Measurements from ENCODE around the gene GNAO1. TPM values are rescaled to one million over a fixed set of nuclear protein-coding genes. Genes with fewer than 3 reads are reported as not detected.

The GNAO1 gene
- total RNA-seq, 4 donors from 2014 or later: 0.67 to 4.0 (median 2.2) TPM

- TF ChIP-seq POLR2A (IDR thresholded peaks at IDR 0.05): no peak
- TF ChIP-seq, protein P1, sequence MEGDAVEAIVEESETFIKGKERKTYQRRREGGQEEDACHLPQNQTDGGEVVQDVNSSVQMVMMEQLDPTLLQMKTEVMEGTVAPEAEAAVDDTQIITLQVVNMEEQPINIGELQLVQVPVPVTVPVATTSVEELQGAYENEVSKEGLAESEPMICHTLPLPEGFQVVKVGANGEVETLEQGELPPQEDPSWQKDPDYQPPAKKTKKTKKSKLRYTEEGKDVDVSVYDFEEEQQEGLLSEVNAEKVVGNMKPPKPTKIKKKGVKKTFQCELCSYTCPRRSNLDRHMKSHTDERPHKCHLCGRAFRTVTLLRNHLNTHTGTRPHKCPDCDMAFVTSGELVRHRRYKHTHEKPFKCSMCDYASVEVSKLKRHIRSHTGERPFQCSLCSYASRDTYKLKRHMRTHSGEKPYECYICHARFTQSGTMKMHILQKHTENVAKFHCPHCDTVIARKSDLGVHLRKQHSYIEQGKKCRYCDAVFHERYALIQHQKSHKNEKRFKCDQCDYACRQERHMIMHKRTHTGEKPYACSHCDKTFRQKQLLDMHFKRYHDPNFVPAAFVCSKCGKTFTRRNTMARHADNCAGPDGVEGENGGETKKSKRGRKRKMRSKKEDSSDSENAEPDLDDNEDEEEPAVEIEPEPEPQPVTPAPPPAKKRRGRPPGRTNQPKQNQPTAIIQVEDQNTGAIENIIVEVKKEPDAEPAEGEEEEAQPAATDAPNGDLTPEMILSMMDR (IDR thresholded peaks at IDR 0.05): no peak
- H3K4me3 ChIP-seq (ENCODE audit: low read depth, poor library complexity, severe bottlenecking): no peak overlapping the region
- WGBS, 2 donors: 72 to 78% methylated on average over 9 of the region's 9 CpGs
- intact Hi-C loops (cut with DNase I; ENCODE audit: low total_unique reads): no loop called here
- DNase-seq (ENCODE audit: low spot score in 2 of 2): no peak
Measured at GRCh38 chr16:56305956-56306565, 114.8 kb downstream of the GNAO1 start.

DNA sequence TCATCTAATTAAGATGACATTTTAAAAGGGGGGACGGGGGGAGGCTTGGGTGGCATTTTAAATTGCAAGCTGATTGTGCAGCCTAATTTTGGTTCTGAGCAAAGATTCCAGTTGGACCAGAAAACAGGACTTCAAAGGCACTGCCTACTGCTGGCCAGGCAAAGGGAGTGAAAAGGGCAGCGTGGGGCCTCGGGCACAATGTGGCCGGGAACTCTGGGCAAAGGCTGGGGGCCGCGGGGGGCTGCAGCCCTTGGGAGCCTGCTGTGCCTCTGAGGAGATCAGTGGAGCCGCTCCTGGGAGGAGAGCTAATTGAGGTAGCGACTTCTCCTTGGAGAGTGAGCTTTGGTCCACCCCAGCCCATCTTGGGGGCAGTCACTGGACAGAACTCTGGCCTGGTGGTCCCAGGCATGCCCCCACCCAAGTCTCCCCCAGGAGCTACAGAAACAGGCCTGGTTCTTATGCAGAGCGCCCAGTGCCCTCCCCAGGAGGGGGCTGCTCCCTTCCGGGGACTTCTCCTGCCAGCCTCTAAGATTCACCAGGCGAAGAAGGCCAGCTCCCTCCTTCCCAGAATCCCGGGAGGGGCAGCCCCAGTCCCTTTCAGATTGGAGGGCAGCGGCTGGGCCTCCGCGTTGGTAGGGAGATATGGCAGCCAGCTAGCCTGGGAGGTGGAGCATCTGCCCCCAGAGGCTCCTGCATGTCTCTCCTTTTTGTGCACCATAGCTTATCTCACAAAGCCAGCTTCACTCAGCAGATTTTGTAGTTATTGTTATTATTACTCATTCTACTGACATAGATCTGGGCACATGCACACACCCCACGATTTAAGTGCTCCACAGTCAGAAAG lies 115.6 kb downstream of the GNAO1 start:
- WGBS, 2 donors: 71 to 84% methylated on average over 13 of the region's 16 CpGs
- DNase-seq (ENCODE audit: low spot score in 2 of 2): no peak
- intact Hi-C loops (cut with DNase I; ENCODE audit: low total_unique reads): no loop called here
- H3K4me3 ChIP-seq (ENCODE audit: low read depth, poor library complexity, severe bottlenecking): no peak overlapping the region
- TF ChIP-seq, protein P1 (IDR thresholded peaks at IDR 0.05): no peak
- no peak for TF ChIP-seq POLR2A (IDR thresholded peaks at IDR 0.05)

DNA sequence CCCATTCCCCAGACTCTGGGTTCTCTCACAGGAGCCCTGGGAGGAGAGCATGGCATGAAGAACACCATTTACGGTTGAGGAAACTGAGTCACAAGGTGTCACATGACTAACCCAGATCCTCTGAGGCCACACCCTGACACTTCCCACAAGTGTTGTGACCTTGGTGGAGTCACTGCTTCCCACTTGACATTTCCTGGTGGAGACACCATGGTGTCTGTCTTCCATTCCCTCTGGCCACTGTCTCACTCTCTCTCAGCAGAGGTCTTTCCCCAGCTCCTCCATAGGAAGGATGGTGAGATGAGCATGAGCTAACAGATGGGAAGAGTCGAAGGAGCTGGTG lies 116.2 kb downstream of the GNAO1 start:
- H3K4me3 ChIP-seq (ENCODE audit: low read depth, poor library complexity, severe bottlenecking): no peak overlapping the region
- no peak for DNase-seq (ENCODE audit: low spot score in 2 of 2)
- 88 to 94% methylated on average over 2 of the region's 2 CpGs for WGBS, 2 donors
- intact Hi-C loops (cut with DNase I; ENCODE audit: low total_unique reads): no loop called here
- TF ChIP-seq POLR2A (IDR thresholded peaks at IDR 0.05): no peak
- TF ChIP-seq, protein P1 (IDR thresholded peaks at IDR 0.05): no peak

GRCh38 chr16:56309008-56309407 lies 117.7 kb downstream of the GNAO1 start:
- no peak overlapping the region for H3K4me3 ChIP-seq (ENCODE audit: low read depth, poor library complexity, severe bottlenecking)
- intact Hi-C loops (cut with DNase I; ENCODE audit: low total_unique reads): no loop called here
- 88 to 92% methylated on average over 2 to 3 of the region's 3 CpGs for WGBS, 2 donors
- no peak for DNase-seq (ENCODE audit: low spot score in 2 of 2)
- no peak for TF ChIP-seq POLR2A (IDR thresholded peaks at IDR 0.05)
- TF ChIP-seq, protein P1 (IDR thresholded peaks at IDR 0.05): no peak

GRCh38 chr16:56310690-56311089 lies 119.4 kb downstream of the GNAO1 start:
- no peak for DNase-seq (ENCODE audit: low spot score in 2 of 2)
- no peak overlapping the region for H3K4me3 ChIP-seq (ENCODE audit: low read depth, poor library complexity, severe bottlenecking)
- WGBS, 2 donors: 90% methylated on average over 2 of the region's 2 CpGs
- TF ChIP-seq, protein P1 (IDR thresholded peaks at IDR 0.05): no peak
- no peak for TF ChIP-seq POLR2A (IDR thresholded peaks at IDR 0.05)
- intact Hi-C loops (cut with DNase I; ENCODE audit: low total_unique reads): no loop called here
